Mucosa of descending colon (tissue), 3 donors: ENCODE results near the gene TECPR1. TPM values are rescaled to one million over a fixed set of nuclear protein-coding genes. Genes with fewer than 3 reads are reported as not detected.

Experiments
- ATAC-seq: fragments of 200-7000 bp; cut with Tn5 transposase; one replicate; pipeline ENCODE4 v1.9.1; 2020; ENCODE audit warnings: mild to moderate bottlenecking, moderate library complexity
- DNase-seq, 3 donors: peaks; one replicate each; pipeline ENCODE4 v3.0.0-alpha.2; 2020
- H3K36me3 ChIP-seq: fragments of 200-600 bp; one replicate; pipeline ENCODE4 v1.8.0; 2021; ENCODE audit warnings: low read depth, mild to moderate bottlenecking
- H3K4me1 ChIP-seq: fragments of 200-600 bp; one replicate; pipeline ENCODE4 v1.8.0; 2021; ENCODE audit warnings: low read depth, mild to moderate bottlenecking
- H3K4me3 ChIP-seq: fragments of 200-600 bp; one replicate; pipeline ENCODE4 v1.8.0; 2021; ENCODE audit warnings: mild to moderate bottlenecking
- H3K9me3 ChIP-seq: fragments of 200-600 bp; one replicate; pipeline ENCODE4 v1.8.0; 2021; ENCODE audit warnings: mild to moderate bottlenecking
- CTCF ChIP-seq: fragments of 200-600 bp; IDR thresholded peaks from one replicate; pipeline ENCODE4 v1.8.0; 2022; ENCODE audit warnings: antibody characterized with exemption, mild to moderate bottlenecking
- intact Hi-C, 2 donors: fragments of 100-400 bp; cut with DNase I in 1 of 2; cut with micrococcal nuclease in 1 of 2; formaldehyde crosslinking; loops; one replicate each; pipeline versions ENCODE4 v1.11.0 to v1.11.1; 2022; cut with DNase I, micrococcal nuclease
- total RNA-seq, 3 donors: library from RNA; stranded (reverse); fragmentation: NEBNext Ultra II Directional in 2 of 3; extraction: Animal tissue kit (Norgen Biotek cat#: 25700) in 2 of 3; gene quantifications; one replicate each; pipeline versions ENCODE4 v1.2.1 to v1.2.4, GENCODE V29; 2021 to 2023
- donor health status: DM: no; HTN: no; CAD: no; lungs with moderate emphysema.
- donor health status: DM: no; HTN: no; CAD: no.
- donor health status: DM: no; HTN: yes; CAD: no.

The TECPR1 gene
- total RNA-seq, 3 donors from 2014 or later = 37.0 to 50.5 (median 45.5) TPM

GRCh38 chr7:98202367-98203195, 49.5 kb downstream of the TECPR1 start:
- Histone ChIP-seq H3K36me3 (peaks cover 3% of the 10 kb centered on the region), H3K4me3 (no peak overlapping the region), H3K4me1 (no peaks in the 10 kb centered on the region), H3K9me3 (no peaks in the 10 kb centered on the region)
- TF ChIP-seq CTCF = no peak
- peak; percentile 84 for ATAC-seq
- intact Hi-C loops = no loop called here
- peak in 2 of 3 donors; percentile 43 to 72 for DNase-seq

- ATAC-seq (no peak), DNase-seq (no peak)
- intact Hi-C loops = no loop called here
- TF ChIP-seq CTCF = no peak
- H3K4me1 ChIP-seq = no peaks in the 10 kb centered on the region
- H3K4me3 ChIP-seq = no peak overlapping the region
- no peaks in the 10 kb centered on the region for H3K9me3 ChIP-seq
- H3K36me3 ChIP-seq = no peaks in the 10 kb centered on the region
These were observed 51.7 kb downstream of the TECPR1 start for GRCh38 chr7:98200364-98200763.

GRCh38 chr7:98199131-98199530, 52.9 kb downstream of the TECPR1 start:
- Histone ChIP-seq H3K36me3 (peaks cover 6% of the 10 kb centered on the region), H3K9me3 (no peaks in the 10 kb centered on the region), H3K4me1 (no peaks in the 10 kb centered on the region), H3K4me3 (no peak overlapping the region)
- ATAC-seq (no peak), DNase-seq (no peak)
- intact Hi-C loops = no loop called here
- TF ChIP-seq CTCF = no peak

- DNase-seq = no peak
- ATAC-seq = no peak
These were observed 55.1 kb downstream of the TECPR1 start for GRCh38 chr7:98196706-98197605.

More at GRCh38 chr7:98196706-98197605, 55.1 kb downstream of the TECPR1 start:
- Histone ChIP-seq H3K4me1 (no peaks in the 10 kb centered on the region), H3K9me3 (no peaks in the 10 kb centered on the region), H3K36me3 (peaks cover 14% of the 10 kb centered on the region), H3K4me3 (no peak overlapping the region)
- TF ChIP-seq CTCF = no peak
- intact Hi-C loops = no loop called here
